Measurements from ENCODE around the gene AFF2.

The AFF2 gene

DNA sequence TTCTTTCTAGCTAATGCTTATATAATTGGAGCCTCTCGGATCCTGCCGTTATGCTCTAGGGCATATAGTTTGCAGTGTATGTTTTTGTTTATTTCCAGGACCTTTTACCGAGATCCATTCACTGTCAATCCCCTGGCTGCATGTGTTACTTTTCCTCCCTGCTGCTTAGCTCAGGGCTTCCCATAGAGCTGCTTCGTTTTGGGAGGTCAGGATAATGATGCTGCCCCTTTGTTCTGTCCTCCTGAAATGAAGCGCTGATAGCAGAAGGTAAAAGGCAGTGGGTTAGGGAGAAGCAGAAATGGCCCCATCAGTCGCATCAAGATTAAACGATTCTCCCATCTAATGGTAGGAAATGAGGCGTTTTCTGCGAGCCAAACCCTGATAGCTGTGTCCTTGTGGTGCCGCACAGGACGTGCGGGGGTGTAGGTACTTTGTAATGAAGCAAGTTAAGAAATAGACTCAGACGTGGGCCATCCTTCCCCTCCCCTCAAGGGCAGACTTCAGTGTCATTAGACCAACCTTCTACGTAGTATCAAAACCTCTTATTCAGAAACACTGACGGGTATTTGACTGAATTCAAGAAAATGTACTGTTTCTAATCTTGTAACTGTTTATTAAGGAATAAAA is 37.3 kb downstream of the AFF2 start:
- DNase-seq: no peak

DNA sequence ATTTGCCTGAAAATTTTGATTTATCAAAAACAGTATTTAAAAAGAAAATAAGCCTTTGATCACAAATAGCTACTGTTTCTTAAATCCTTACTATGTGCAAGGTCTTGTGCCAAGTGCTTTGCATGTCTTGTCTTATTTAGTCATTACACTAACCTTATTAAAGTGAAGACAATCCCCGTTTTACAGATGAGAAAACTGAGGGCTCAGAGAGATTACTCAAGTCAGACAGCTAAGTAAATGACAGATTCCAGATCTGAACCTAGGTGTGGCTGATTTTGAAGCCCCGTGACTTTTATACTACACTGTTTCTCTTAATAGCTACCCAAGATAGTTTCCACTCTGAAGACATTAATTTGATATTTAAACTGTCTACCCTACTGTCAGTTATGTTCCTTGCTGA is 38.2 kb downstream of the AFF2 start:
- no peak for DNase-seq

DNA sequence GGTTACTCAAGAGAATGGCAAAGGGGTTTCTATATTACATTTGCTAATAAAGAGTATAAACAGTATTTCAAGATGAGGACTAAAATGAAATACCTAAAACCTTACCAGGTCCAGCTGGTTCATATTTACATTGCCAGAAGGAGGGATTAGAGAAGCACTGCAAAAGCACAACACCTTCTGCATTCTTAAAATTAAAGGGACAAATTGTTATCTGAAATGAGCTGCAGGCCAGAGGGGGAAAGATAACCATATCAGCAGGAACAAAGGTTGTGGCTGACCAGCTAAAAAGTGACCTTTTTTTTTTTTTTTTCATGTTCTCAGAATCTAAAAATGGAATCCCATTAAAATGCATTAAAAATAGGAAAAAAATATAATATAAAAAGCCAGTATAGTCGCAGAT is 39.7 kb downstream of the AFF2 start:
- DNase-seq: no peak

DNA sequence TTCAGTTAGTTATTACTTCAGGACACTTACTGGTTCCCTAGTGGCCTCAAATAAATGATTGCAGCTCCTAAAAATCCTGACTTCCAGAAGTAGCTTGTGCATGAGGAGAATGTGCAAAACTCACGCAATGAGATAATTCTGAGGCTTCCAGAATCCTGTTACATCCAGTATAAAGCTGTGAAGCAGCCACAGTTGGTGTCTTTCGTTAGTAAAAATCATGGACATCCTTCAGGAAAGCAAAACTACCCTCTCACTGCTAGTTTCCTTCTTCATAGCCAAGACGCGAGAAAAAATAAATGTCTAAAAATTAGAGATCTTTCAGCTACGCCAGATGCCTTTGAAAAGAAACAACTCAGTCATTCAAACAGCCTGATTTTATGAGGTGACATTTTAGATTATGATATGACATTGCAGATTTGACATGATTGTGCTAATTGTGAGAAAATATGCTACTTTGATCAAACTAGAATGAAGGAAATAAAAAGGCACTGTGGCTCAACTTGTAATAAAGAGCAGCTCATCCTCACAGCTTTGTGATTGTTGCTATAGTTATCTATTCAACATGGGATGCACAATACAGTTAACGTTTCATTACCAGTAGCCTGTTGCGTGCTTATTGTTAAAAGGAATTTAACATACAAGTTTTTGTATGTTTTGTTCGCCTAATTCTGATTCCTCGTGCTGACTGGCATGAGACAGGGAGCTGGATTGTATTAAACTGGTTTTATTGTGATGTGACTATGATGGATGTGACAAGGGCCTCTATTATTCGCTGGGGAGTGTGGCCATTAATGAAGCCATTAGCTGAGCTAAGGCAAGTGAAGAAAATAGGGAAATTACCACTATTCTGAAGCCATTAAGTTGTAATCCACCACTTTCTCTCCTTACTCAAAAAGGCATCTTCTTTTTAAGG is 40.5 kb downstream of the AFF2 start:
- no peak for DNase-seq

DNA sequence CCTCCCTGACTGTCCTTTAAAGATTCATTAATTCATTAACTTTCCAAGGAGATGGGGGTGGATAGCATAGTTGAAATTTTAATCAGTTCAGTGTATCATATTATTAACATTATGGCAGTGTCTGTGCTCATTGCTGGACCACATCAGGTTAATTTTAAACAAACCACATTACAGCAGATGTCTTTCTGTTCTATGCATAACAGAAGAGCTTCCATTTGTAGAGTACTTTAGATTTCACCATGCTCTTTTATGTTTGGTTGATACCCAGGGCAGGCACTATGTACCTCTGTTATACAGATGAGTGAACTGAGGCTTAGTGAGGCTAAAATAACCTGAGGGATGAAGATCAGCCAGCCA is 41.1 kb downstream of the AFF2 start:
- no peak for DNase-seq

DNA sequence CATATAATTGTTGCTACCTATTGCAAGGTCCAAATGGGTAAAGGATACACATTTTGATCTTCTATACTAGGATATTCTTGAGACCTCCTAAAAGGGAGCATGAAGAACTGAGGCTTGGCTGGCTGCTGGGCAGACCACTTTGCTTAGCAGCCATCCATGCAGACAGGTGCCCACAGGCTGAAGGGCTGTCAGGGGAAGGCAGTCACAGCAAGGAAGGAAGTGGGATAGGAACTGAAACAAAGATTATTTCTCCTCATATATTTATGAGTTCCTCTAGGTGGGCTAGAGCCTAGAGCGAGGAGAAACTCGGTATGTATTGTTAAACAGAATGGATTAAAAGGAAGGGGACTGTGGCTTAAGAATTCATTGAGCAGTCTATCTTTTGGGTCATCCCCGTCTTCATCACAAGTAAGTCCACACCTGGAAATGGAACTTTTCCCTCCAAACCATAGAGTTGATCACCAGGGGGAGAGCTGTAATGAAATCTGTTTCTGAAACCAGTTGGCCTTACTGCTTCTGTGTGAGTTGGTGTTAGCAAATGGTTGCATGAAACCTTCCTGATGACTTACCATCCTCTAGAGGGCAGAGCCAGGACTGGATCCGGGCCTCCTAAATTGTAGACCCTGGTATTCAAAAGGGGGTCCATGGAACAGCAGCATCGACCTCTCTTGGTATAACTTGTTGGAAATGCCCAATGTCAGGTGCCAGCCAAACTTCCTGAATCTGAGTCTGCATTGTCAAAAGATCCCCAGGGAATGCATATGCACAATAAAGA is 42.3 kb downstream of the AFF2 start:
- DNase-seq: no peak

DNA sequence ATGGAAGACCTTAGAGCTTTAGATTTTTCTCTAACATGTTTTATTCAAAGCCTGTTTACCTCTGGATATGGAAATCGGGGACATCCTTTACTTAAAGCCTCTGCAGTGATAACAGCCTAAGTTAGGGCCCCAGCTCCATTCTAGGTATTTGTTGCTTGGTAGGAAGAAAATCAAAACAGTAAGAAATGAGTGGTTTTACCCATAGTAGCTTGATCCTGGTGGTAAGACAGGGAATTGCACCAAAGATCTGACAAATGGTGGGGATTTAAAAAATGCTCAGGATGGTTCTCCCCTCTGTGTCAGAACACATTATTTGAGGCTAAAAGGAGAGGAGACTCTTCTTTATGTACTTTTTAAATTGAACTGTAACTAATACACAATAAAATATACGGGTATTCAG is 52.4 kb downstream of the AFF2 start:
- no peak for DNase-seq

DNA sequence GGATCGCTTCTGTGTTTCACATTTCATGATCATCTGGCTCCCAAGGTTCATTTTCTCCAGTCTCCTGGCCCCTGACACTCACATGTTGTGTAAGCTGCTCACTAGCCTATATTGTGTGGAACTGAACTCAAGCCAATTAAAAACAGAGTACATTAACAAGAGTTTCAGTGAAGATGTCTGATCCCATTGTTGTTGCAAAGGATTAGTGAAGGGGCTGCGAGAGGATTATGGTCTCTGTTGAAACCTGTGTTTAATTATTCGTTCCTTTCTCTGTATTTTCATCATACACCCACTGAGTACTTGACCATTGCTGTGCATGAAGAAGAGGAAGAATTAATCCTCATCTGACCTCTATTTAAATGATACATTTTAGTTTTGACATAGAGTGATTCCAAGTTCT is 54.7 kb downstream of the AFF2 start:
- no peak for DNase-seq

DNA sequence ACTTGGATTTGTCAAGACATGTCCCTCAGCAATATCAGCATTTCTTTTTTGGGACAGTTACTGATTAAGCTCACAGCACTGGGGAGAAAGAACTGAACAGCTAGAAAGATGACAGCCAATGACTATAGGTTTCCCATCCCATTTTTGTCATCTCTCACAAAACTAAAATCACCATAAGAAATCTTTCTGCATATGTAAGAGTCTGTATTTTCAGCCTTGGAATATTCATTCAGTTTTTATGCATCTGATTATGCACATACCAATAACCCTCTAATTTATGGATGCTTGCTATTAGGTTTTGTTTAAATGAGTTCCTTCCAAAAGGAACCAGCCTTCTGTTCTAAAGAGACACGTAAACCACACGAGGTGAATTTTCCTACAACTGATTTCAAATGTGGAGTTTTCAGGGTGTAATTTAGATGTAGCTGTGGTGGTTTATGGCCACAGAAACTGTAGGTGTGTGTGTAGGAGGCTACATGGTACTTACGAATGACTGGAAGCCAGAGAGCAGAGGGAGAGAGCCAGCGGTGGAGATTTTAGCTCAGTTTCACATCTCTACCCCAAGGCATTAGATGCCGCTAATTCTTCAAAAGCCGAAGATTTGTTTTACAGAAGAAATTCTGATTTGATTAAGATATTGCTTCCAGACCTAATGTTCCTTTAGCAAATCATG is 55.3 kb downstream of the AFF2 start:
- no peak for DNase-seq

DNA sequence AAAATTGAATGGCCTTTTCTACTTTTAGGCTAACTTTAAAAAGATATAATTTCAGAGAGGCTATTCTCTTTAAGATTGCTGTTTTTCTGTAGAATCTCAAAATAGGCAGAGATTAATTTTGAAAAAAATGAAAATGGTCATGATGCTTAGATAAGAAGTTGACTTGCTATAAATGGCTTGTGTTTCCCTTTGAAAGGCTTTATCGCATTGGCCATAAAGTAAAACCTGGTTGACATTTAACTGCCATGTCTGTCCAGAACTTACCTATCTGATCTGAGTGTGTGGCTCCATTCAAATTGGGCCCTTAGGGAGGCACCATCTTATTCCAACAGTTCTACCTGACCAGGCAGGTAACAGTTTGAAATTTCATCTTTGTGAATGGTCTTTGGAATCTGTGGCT is 56.1 kb downstream of the AFF2 start:
- no peak for DNase-seq

DNA sequence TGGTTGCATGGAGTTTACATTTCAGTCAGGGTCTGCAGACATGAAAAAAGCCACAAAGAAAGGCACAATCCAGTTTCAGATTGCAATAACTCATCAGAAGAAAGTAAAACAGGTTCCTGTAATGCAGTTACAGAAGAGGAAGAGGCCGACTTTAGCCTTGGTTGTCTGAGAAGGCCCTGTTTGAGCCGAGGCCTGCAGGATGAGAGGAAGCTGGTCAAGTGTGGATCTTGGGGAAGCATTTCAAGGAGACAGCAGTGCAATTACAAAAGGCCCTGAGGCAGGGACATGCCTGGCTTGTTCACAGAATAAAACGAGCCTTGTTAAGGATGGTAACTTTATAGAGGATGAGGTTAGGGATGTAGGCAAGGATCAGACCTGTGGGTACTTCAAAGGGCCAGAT is 62.4 kb downstream of the AFF2 start:
- no peak for DNase-seq

DNA sequence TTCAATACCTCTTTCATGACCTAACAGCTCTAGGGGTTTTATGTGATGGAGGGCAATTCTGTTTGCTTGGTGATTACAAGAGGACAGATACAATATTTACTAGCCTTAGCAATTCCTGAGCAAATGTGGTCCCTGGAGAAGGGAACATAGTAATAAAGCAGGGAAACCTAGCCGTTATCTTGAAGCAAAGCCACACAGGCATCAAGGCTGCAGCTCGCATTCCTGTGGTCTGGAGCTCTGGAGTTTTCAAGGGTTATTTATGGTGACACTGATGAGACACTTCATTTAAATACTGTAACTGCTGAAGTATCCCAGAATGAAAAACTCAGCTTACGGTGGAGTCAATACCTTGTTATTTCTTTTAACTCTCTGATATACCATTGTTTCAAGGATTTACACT is 66.8 kb downstream of the AFF2 start:
- DNase-seq: no peak

DNA sequence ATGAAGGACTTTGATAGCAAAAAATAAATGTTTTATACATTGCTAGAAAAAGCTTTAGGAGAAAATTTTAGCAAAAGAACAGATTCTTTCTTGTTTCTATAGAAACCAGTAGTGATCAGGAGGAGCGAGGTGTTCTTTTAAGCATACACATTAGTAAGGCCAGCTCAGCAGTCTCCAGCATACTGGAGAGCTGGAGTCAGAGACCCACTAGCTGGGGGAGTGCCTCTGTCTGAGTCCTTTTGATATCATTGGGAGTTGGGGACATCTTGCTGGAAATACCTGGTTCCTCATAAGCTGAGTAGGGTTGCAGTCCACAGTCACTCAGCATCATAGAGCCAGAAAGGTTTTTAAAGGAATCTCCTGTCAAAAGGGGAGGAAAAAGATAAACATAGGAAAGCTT is 67.4 kb downstream of the AFF2 start:
- DNase-seq: no peak

DNA sequence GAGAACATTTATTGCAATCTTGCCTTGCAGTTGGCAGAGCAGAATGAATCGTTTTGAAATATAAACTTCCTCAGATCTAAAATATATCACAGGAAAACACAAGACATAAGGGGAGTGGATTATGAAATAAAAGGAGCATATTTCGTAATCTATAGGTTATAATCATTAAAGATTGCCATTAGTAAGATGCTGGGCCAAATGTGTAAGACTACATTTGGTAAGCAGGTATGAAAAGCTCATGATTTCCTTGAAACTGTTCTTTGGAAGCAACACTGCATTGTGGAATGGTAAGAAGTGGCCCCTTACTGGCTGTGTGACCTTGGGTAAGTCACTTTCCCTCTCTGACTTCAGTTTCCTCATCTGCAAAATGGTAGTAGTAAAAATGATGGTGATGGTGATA is 68.3 kb downstream of the AFF2 start:
- DNase-seq: no peak

DNA sequence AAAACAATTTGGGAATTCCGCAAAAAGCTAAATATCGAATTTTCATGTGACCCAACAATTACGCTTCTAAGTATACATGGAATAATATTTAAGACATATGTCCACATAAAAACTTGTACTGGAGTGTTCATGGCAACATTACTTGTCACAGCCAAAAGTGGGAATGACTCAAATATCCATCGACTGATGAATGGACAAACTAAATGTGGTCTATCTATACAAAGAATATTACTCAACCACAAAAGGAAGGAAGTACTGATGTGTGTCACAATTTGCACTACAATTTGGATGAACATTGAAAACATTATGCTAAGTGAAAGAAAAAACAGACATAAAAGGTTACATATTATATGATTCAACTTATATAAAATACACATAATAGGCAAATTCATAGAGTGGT is 71.9 kb downstream of the AFF2 start:
- DNase-seq: no peak

DNA sequence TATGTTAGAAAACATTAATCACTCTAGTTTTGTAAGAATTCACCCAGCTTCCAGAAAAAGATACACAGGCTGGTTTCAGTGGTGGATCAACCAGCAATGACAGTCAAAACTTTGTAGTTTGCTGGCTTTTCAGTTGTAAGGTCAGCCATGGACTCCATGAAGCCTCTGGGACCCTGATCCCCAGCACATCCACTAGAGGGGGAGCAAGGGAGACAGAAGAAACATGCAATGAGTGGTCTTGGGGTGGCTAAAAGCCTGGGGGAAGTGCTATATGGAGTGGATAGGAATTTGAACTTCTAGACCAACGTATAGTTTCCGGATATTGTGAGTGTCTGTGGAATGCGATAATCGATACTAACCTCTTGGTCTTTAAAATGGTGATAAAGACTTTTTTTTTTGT is 72.7 kb downstream of the AFF2 start:
- no peak for DNase-seq

DNA sequence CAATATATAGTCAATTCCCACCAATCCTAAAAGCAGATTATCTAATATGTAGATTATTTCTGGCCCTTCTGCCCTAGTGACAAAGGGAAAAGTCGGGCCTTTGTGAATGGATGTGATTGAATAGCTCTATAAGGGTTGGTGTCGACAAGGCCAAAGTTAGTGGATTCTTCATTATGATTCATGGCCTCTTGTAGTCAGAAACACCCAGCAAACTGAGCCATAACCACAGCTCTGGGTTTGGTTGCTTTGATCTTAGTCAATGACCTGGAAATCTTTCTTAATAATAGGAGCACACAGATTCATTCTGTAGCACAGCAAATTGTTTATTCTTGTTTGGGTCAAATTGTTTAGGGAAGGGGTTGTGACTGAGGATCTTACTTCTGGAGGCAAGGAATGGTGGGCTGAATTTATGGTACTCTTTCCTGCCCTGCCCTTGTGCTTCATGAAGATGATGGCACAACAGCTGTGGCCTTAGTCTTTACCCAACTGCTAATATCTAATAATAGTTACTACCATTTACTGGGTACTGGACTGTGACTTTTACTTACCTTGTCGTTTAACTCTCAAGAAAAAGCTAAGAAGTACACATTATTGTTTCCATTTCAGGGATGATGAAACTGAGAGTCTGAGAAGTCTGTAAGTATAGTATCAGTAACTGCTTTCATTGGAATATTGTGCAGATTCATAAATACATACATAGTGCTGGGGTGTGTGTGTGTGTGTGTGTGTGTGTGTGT is 74.0 kb downstream of the AFF2 start:
- no peak for DNase-seq

DNA sequence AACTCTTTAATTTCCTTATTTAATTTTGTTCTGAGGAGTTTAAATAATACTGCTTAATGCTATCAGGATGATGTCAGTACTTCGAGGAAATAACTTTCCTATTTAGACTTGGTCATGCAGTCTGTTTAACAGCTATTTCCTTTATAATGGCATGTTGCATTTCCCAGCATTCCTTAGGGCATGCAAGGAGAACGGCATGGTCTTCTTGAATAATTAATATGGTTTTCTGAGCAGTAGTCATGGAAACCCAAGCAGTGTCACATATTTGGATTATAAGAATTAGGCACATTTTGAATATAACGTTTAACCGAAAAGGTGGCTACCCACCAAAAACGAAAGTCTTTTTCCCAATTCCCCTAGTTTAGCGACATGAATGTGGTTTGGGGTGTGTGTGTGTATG is 76.0 kb downstream of the AFF2 start:
- no peak for DNase-seq

DNA sequence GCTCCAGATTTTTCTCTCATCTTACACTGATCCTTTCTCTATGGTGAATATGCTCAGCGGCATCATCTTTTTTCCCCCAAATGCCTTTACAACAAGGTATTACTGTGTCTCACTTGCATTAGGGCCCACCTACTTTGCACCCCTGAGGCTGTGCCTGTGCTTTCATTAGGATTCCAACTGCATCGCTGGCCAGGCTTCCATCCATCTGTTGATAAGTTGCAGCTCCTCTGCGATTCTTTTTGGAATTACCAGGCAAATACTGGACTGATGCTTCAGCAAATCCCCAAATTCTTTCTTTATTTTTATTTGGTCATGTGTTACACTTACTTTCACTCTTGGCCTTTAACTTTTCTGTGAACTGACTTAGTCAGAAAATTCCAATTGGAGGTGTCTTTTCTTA is 77.3 kb downstream of the AFF2 start:
- DNase-seq: no peak

DNA sequence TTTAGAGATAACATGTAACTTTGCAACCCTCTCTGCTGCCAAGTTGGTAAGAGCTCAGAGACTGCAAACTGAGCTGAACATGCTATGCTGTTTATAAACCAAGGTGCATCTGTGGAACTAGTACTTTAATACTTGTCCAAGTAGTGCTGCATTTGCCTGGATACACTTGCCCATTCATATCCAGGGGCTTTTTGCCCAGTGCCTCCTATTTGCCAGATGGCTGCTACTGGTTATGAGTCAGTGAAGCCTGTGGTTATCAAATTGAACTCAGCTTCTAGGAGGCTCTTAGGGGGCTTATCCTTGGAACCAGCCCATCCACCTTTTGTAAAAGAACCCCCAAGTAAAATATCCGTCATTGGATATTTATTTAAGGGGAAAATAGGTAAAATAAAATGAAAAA is 79.6 kb downstream of the AFF2 start:
- no peak for DNase-seq

DNA sequence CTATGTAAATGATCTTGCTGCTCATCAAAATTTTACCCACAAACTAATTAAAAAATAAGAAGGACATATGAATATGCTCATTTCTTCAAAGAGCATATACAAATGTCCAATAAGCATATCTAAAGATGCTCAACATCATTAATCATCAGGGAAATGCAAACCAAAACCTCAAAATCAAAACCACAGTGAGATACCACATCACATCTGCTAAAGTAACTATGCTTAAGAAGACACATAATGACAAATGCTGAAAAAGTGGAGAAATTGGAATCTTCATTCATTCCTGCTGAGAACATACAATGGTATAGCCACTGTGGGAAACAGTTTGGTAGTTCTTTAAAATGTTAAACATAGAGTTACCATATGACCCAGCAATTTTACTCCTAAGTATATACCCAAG is 81.9 kb downstream of the AFF2 start:
- DNase-seq: no peak

DNA sequence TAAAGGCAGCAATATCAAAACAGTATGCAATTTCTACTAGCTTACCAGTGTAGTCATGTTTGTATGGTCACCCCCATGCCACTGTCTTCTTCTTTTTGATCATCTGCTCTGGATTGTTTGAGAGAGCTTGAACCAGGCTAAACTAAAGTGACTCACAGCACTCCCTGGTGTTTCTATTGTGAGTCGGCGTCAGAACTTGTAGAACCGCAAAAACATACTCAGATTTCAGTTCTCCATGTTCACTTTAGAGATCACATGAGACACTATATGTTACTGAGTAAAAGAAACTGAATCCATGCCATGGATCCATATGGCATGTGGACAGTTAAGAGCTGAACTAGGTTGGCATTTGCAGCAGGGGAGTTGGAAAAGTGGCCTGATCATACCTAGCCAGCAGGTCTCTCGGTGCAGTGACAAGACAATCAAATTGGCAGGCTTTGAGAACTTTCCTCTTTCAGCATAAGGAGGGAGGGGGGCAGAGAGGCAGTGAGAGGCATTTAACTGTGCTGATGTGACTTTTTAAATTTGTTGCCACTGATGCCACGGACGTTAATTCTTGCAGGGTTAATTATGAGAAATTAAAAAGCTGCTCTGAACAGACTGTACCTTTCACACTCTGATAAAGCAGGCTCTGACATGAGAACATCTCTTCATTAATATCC is 88.4 kb downstream of the AFF2 start:
- DNase-seq: no peak
